Upper lobe of right lung (tissue), 1 donor: ENCODE results near the gene SPOCD1. TPM values are rescaled to one million over a fixed set of nuclear protein-coding genes. Genes with fewer than 3 reads are reported as not detected.

Source experiments
- ATAC-seq: fragments of 200-7000 bp; cut with Tn5 transposase; one replicate; pipeline ENCODE4 v1.9.1; 2020; ENCODE audit warnings: mild to moderate bottlenecking, moderate library complexity
- DNase-seq: peaks from one replicate; pipeline ENCODE4 v3.0.0-alpha.2; 2020
- H3K27ac ChIP-seq: fragments of 200-600 bp; one replicate; pipeline ENCODE4 v1.8.0; 2022
- H3K27me3 ChIP-seq: fragments of 200-600 bp; one replicate; pipeline ENCODE4 v1.8.0; 2022; ENCODE audit warnings: mild to moderate bottlenecking
- H3K36me3 ChIP-seq: fragments of 200-600 bp; one replicate; pipeline ENCODE4 v1.8.0; 2022
- H3K4me1 ChIP-seq: fragments of 200-600 bp; one replicate; pipeline ENCODE4 v1.8.0; 2022
- H3K4me3 ChIP-seq: fragments of 200-600 bp; one replicate; pipeline ENCODE4 v1.8.0; 2022; ENCODE audit warnings: mild to moderate bottlenecking
- H3K9me3 ChIP-seq: fragments of 200-600 bp; one replicate; pipeline ENCODE4 v1.8.0; 2022
- intact Hi-C: fragments of 100-400 bp; cut with DNase I; formaldehyde crosslinking; loops from one replicate; pipeline ENCODE4 v1.11.0; 2022
- total RNA-seq: library from RNA; stranded (reverse); fragmentation: NEBNext Ultra II Directional; extraction: Animal tissue kit (Norgen Biotek cat#: 25700); gene quantifications from one replicate; pipeline ENCODE4 v1.2.1, GENCODE V29; 2021
- TF ChIP-seq, protein P1 (sequence below): fragments of 200-600 bp; IDR thresholded peaks from one replicate; pipeline ENCODE4 v1.8.0; 2022; ENCODE audit warnings: antibody characterized with exemption
- donor health status: DM: no; HTN: yes; CAD: no; lungs with severe emphysema.

Gene SPOCD1
- total RNA-seq, 1 donor from 2014 or later = 31.4 TPM

- no peak overlapping the region for H3K27ac ChIP-seq
- ATAC-seq = no peak
- DNase-seq = peak; percentile 32
- H3K4me1 ChIP-seq = no peaks in the 10 kb centered on the region
- TF ChIP-seq, protein P1, sequence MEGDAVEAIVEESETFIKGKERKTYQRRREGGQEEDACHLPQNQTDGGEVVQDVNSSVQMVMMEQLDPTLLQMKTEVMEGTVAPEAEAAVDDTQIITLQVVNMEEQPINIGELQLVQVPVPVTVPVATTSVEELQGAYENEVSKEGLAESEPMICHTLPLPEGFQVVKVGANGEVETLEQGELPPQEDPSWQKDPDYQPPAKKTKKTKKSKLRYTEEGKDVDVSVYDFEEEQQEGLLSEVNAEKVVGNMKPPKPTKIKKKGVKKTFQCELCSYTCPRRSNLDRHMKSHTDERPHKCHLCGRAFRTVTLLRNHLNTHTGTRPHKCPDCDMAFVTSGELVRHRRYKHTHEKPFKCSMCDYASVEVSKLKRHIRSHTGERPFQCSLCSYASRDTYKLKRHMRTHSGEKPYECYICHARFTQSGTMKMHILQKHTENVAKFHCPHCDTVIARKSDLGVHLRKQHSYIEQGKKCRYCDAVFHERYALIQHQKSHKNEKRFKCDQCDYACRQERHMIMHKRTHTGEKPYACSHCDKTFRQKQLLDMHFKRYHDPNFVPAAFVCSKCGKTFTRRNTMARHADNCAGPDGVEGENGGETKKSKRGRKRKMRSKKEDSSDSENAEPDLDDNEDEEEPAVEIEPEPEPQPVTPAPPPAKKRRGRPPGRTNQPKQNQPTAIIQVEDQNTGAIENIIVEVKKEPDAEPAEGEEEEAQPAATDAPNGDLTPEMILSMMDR = no peak
- no peaks in the 10 kb centered on the region for H3K27me3 ChIP-seq
- H3K9me3 ChIP-seq = no peaks in the 10 kb centered on the region
- no peaks in the 10 kb centered on the region for H3K36me3 ChIP-seq
- no peak overlapping the region for H3K4me3 ChIP-seq
- intact Hi-C loops = no loop called here
Observed at GRCh38 chr1:31848381-31848897, 32.6 kb upstream of the SPOCD1 start.

DNA sequence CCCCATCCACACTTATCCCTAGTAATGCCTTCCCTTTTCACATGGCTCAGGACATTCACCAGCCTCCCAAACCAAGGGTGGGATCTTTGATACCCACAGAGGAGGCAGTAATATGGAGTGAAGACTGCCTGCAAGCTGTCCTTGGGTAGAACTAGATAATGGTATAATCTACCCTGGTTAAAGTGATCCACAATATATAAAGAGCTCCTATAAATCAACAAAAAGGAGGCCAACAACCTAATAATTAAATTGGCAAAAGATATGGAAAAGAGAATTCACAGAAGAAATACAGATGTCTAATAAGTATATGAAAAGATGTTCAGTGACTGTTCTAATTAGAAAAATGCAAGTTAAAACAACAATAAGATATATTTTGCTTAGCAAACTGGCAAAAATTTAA, 30.7 kb upstream of the SPOCD1 start:
- H3K9me3 ChIP-seq = no peaks in the 10 kb centered on the region
- no peaks in the 10 kb centered on the region for H3K36me3 ChIP-seq
- H3K4me3 ChIP-seq = no peak overlapping the region
- H3K27ac ChIP-seq = no peak overlapping the region
- H3K27me3 ChIP-seq = no peaks in the 10 kb centered on the region
- no peaks in the 10 kb centered on the region for H3K4me1 ChIP-seq
- intact Hi-C loops = no loop called here
- DNase-seq (no peak), ATAC-seq (no peak)
- TF ChIP-seq, protein P1 = no peak

DNA sequence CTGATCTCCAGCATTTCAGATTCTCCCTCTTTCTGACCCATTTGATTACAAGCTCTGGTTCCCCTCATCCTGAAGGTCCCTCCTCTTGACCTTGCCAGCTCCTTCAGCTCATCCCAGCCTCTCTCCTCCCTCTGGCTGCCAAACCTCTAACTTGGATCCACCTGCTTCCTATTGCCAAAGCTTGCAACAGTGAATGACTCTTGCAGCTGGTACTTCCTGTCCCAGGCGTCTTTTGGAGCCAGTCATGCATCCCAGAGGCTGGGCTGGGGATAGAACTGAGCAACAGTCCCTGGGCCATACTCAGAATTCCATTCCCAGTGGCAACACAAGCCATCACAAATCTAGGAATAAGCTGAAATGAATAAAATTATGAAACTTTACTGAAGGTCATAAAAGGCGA, 27.7 kb upstream of the SPOCD1 start:
- no peaks in the 10 kb centered on the region for H3K4me1 ChIP-seq
- no peak overlapping the region for H3K4me3 ChIP-seq
- no peaks in the 10 kb centered on the region for H3K9me3 ChIP-seq
- ATAC-seq = peak; percentile 46
- no peaks in the 10 kb centered on the region for H3K27me3 ChIP-seq
- H3K36me3 ChIP-seq = no peaks in the 10 kb centered on the region
- TF ChIP-seq, protein P1 = no peak
- H3K27ac ChIP-seq = no peak overlapping the region
- intact Hi-C loops = no loop called here
- no peak for DNase-seq

DNA sequence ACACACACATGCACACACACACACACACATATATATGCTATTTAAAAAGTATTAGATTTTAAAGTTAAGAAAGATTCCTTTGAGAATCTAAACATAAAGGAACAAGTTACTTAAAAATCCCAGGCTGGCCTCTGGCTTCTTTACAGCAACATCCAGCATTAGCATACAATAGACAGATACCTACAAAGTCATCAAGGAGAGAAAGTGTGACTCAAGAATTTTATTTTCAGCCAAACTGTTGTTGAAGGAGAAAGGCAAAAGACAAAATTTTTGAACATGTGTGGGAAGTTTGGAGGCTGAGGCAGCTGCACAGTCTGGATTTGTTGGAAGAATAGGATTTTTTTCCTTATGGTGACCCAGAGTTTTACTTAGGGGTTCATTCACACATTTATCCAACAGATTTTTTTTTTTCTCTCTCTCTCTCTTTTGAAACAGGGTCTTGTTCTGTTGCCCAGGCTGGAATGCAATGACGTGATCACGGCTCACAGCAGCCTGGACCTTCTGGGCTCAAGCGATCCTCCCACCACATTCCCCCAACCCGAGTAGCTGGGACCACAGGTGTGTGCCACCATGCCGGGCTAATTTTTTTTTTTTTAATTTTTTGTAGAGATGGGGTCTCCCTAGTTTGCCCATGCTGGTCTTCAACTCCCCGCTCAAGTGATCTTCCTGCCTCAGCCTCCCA, 24.0 kb upstream of the SPOCD1 start:
- H3K4me3 ChIP-seq = no peak overlapping the region
- TF ChIP-seq, protein P1 = no peak
- ATAC-seq = no peak
- intact Hi-C loops = no loop called here
- no peaks in the 10 kb centered on the region for H3K27me3 ChIP-seq
- no peaks in the 10 kb centered on the region for H3K9me3 ChIP-seq
- DNase-seq = no peak
- no peaks in the 10 kb centered on the region for H3K36me3 ChIP-seq
- H3K27ac ChIP-seq = no peak overlapping the region
- no peaks in the 10 kb centered on the region for H3K4me1 ChIP-seq

- H3K36me3 ChIP-seq = no peaks in the 10 kb centered on the region
- DNase-seq = no peak
- H3K27me3 ChIP-seq = no peaks in the 10 kb centered on the region
- TF ChIP-seq, protein P1 = no peak
- ATAC-seq = no peak
- H3K9me3 ChIP-seq = no peaks in the 10 kb centered on the region
- no peak overlapping the region for H3K4me3 ChIP-seq
- H3K27ac ChIP-seq = no peak overlapping the region
- no peaks in the 10 kb centered on the region for H3K4me1 ChIP-seq
- intact Hi-C loops = no loop called here
Observed at GRCh38 chr1:31837451-31838158, 21.8 kb upstream of the SPOCD1 start.
